Keratinocyte (primary cell): ENCODE results near the gene ABI1. TPM values are rescaled to one million over a fixed set of nuclear protein-coding genes. Genes with fewer than 3 reads are reported as not detected.

ENCODE experiments used
- DNase-seq: peaks from one replicate; pipeline ENCODE4 v3.0.0-alpha.2; 2011; ENCODE audit warnings: low read depth, missing footprints, low spot score
- FAIRE-seq: peaks from 2 replicates; lab custom pipeline; 2011; peaks lifted over from hg19 to GRCh38; lab: Jason Lieb, UNC
- H2AFZ ChIP-seq: 2 replicates; pipeline ENCODE4 v1.6.0; 2012; ENCODE audit warnings: low read length, control low read depth, inconsistent platforms; ENCODE audit not compliant: control insufficient read depth
- H3K27ac ChIP-seq: 2 replicates; pipeline ENCODE4 v1.5.1; 2011; ENCODE audit warnings: low read length; ENCODE audit not compliant: control insufficient read depth, insufficient read depth
- H3K27me3 ChIP-seq: 3 replicates; pipeline ENCODE4 v1.6.0; 2011; ENCODE audit warnings: low read length; ENCODE audit not compliant: control insufficient read depth, insufficient read depth; ENCODE audit errors: extremely low read depth
- H3K36me3 ChIP-seq, 2 experiments: 2 replicates in 1 of 2; 3 replicates in 1 of 2; pipeline ENCODE4 v1.5.1; 2011; ENCODE audit warnings: low read length in 2 of 2, mild to moderate bottlenecking in 1 of 2; ENCODE audit not compliant: control insufficient read depth in 2 of 2, insufficient read depth in 2 of 2; ENCODE audit errors: extremely low read depth in 1 of 2
- H3K4me1 ChIP-seq: 3 replicates; pipeline ENCODE4 v1.5.1; 2011; ENCODE audit warnings: low read length; ENCODE audit not compliant: control insufficient read depth, insufficient read depth; ENCODE audit errors: extremely low read depth
- H3K4me2 ChIP-seq: 3 replicates; pipeline ENCODE4 v1.6.0; 2011; ENCODE audit warnings: low read depth, low read length; ENCODE audit not compliant: control insufficient read depth, insufficient read depth; ENCODE audit errors: extremely low read depth
- H3K4me3 ChIP-seq, 3 experiments: fragments of 200-600 bp in 1 of 3; sonication (generic) in 1 of 3; 2 replicates in 2 of 3; 3 replicates in 1 of 3; pipeline ENCODE4 v1.5.1; 2011 to 2016; ENCODE audit warnings: low read length in 3 of 3, mild to moderate bottlenecking in 3 of 3, control low read depth in 2 of 3, inconsistent platforms in 1 of 3, low read depth in 1 of 3, mixed read lengths in 1 of 3, mixed run types in 1 of 3, moderate library complexity in 1 of 3; ENCODE audit not compliant: control insufficient read depth in 2 of 3, insufficient read depth in 2 of 3; ENCODE audit errors: extremely low read depth in 1 of 3
- H3K79me2 ChIP-seq: 2 replicates; pipeline ENCODE4 v1.6.0; 2012; ENCODE audit warnings: low read length; ENCODE audit not compliant: control insufficient read depth, insufficient read depth
- H3K9ac ChIP-seq: 3 replicates; pipeline ENCODE4 v1.6.0; 2011; ENCODE audit warnings: low read length; ENCODE audit not compliant: control insufficient read depth, insufficient read depth; ENCODE audit errors: extremely low read depth
- H3K9me1 ChIP-seq: 3 replicates; pipeline ENCODE4 v1.6.0; 2011; ENCODE audit warnings: low read length; ENCODE audit not compliant: control insufficient read depth, insufficient read depth; ENCODE audit errors: extremely low read depth
- H3K9me3 ChIP-seq: 2 replicates; pipeline ENCODE4 v1.5.1; 2012; ENCODE audit warnings: low read depth, low read length; ENCODE audit not compliant: control insufficient read depth
- H4K20me1 ChIP-seq: 3 replicates; pipeline ENCODE4 v1.6.0; 2011; ENCODE audit warnings: low read length; ENCODE audit not compliant: control insufficient read depth, insufficient read depth; ENCODE audit errors: extremely low read depth
- CTCF ChIP-seq, 3 experiments: IDR thresholded peaks in 1 of 3; conservative IDR thresholded peaks in 1 of 3; optimal IDR thresholded peaks in 1 of 3; 2 replicates in 2 of 3; 3 replicates in 1 of 3; pipeline versions ENCODE3 to v1.5.1; 2011; ENCODE audit warnings: low read length in 3 of 3, mild to moderate bottlenecking in 3 of 3, moderate library complexity in 2 of 3, control low read depth in 1 of 3, inconsistent platforms in 1 of 3; ENCODE audit not compliant: insufficient read depth in 2 of 3; ENCODE audit errors: extremely low read depth in 1 of 3
- EZH2 ChIP-seq: IDR thresholded peaks from one replicate; pipeline ENCODE4 v1.6.1; 2012; ENCODE audit warnings: inconsistent platforms, mild to moderate bottlenecking, low read length, moderate library complexity
- dilution Hi-C: fragments of 300-500 bp; cut with MboI; formaldehyde crosslinking; loops from one replicate; pipeline ENCODE4 v1.7.0; 2020; ENCODE audit warnings: low sequenced_read_pairs; ENCODE audit not compliant: extremely low pct_ligation_motif_present
- polyA plus RNA-seq, 5 experiments: library from polyadenylated mRNA; depleted of rRNA in 3 of 5; stranded (reverse) in 3 of 5; stranded (forward) in 1 of 5; unstranded in 1 of 5; fragments of >200 nt; gene quantifications; 1 replicate in 1 of 5; 2 replicates in 3 of 5; 3 replicates in 1 of 5; pipeline versions ENCODE4 v1.2.1 to v1.2.3, GENCODE V29; 2011 to 2012; ENCODE audit warnings: missing spikeins in 2 of 5, low read depth in 1 of 5, low replicate concordance in 1 of 5

Gene ABI1
- polyA plus RNA-seq, 1 donor (not counting 4 experiments of a cell fraction or from before 2014, with no cell fraction given), result 78.9 TPM

GRCh38 chr10:26839966-26840627 lies 20.7 kb downstream of the ABI1 start:
- Histone ChIP-seq H4K20me1 (no peaks in the 10 kb centered on the region), H3K79me2 (peaks cover 87% of the 10 kb centered on the region)
- dilution Hi-C loops, result no loop called here

GRCh38 chr10:26837139-26837538 lies 23.6 kb downstream of the ABI1 start:
- no peaks in the 10 kb centered on the region for H3K9me3 ChIP-seq
- H4K20me1 ChIP-seq, result no peaks in the 10 kb centered on the region
- no peaks in the 10 kb centered on the region for H3K36me3 ChIP-seq
- FAIRE-seq (no peak), DNase-seq (no peak)
- H2AFZ ChIP-seq, result no peak overlapping the region
- H3K4me3 ChIP-seq, result no peak overlapping the region
- H3K9ac ChIP-seq, result no peak overlapping the region
- dilution Hi-C loops, result no loop called here
- peaks cover 7% of the 10 kb centered on the region for H3K4me1 ChIP-seq
- H3K79me2 ChIP-seq, result peaks cover 91% of the 10 kb centered on the region
- no peaks in the 10 kb centered on the region for H3K9me1 ChIP-seq
- no peaks in the 10 kb centered on the region for H3K27me3 ChIP-seq
- no peak overlapping the region for H3K27ac ChIP-seq
- no peak overlapping the region for H3K4me2 ChIP-seq
- TF ChIP-seq CTCF (optimal IDR thresholded peaks at IDR 0.05 in 1 of 3, IDR thresholded peaks at IDR 0.05 in 1 of 3, conservative IDR thresholded peaks at IDR 0.05 in 1 of 3; ENCODE audit: extremely low read depth in 1 of 3, insufficient read depth in 2 of 3, low read length in 3 of 3), result no peak
- TF ChIP-seq EZH2, result no peak

More at GRCh38 chr10:26839966-26840627, 20.7 kb downstream of the ABI1 start:
- Histone ChIP-seq H2AFZ (no peak overlapping the region), H3K27me3 (no peaks in the 10 kb centered on the region), H3K9me1 (no peaks in the 10 kb centered on the region), H3K27ac (no peak overlapping the region), H3K4me3 (no peak overlapping the region), H3K4me2 (no peak overlapping the region), H3K9ac (no peak overlapping the region), H3K4me1 (peaks cover 22% of the 10 kb centered on the region), H3K9me3 (no peaks in the 10 kb centered on the region), H3K36me3 (no peaks in the 10 kb centered on the region)
- FAIRE-seq, result no peak
- TF ChIP-seq EZH2 (no peak), CTCF (optimal IDR thresholded peaks at IDR 0.05 in 1 of 3, IDR thresholded peaks at IDR 0.05 in 1 of 3, conservative IDR thresholded peaks at IDR 0.05 in 1 of 3; ENCODE audit: extremely low read depth in 1 of 3, insufficient read depth in 2 of 3, low read length in 3 of 3) (no peak)
- DNase-seq, result no peak
